Neural cell (in vitro differentiated cells): Measurements from ENCODE around the gene AXL. TPM values are rescaled to one million over a fixed set of nuclear protein-coding genes. Genes with fewer than 3 reads are reported as not detected.
A peak's percentile ranks its signal among the peaks of the same experiment; 100 is the strongest.

Experiments
- H2AFZ ChIP-seq: fragments of 200-600, 300-800 bp; sonication (generic), shearing (Covaris generic); 2 replicates; pipeline ENCODE4 v1.6.0; 2014; ENCODE audit warnings: low read depth, mild to moderate bottlenecking, antibody characterized with exemption, low read length, moderate library complexity
- H3F3A ChIP-seq: fragments of 200-600 bp; shearing (Covaris generic); 2 replicates; pipeline ENCODE4 v1.6.1; 2016; ENCODE audit warnings: mild to moderate bottlenecking, moderate library complexity, mixed read lengths, antibody characterized with exemption, low read length; ENCODE audit not compliant: insufficient read depth, poor library complexity, severe bottlenecking
- H3K27ac ChIP-seq: fragments of 200-600, 300-800 bp; sonication (generic), shearing (Covaris generic); 2 replicates; pipeline ENCODE4 v1.5.1; 2014; ENCODE audit warnings: mild to moderate bottlenecking, low read length, moderate library complexity
- H3K27me3 ChIP-seq: fragments of 300-800, 200-600 bp; sonication (generic), shearing (Covaris generic); 2 replicates; pipeline ENCODE4 v1.6.0; 2014; ENCODE audit warnings: mild to moderate bottlenecking, low read depth, low read length, moderate library complexity; ENCODE audit not compliant: insufficient read depth
- H3K36me3 ChIP-seq: fragments of 300-800, 200-600 bp; sonication (generic), shearing (Covaris generic); 2 replicates; pipeline ENCODE4 v1.5.1; 2014; ENCODE audit warnings: mild to moderate bottlenecking, antibody characterized with exemption, low read length, moderate library complexity; ENCODE audit not compliant: insufficient read depth
- H3K4me2 ChIP-seq: fragments of 300-800, 200-600 bp; sonication (generic), shearing (Covaris generic); 2 replicates; pipeline ENCODE4 v1.6.0; 2014; ENCODE audit warnings: mild to moderate bottlenecking, low read length
- H3K4me3 ChIP-seq: fragments of 300-800, 200-600 bp; sonication (generic), shearing (Covaris generic); 2 replicates; pipeline ENCODE4 v1.5.1; 2014; ENCODE audit warnings: mild to moderate bottlenecking, low read length, moderate library complexity
- H3K79me2 ChIP-seq: fragments of 200-600 bp; shearing (Covaris generic); replicated peaks from 2 replicates; pipeline ENCODE4 v1.6.0; 2014; ENCODE audit warnings: mild to moderate bottlenecking, low read length, moderate library complexity; ENCODE audit not compliant: insufficient read depth
- H3K9ac ChIP-seq: fragments of 300-800, 200-600 bp; sonication (generic), shearing (Covaris generic); 2 replicates; pipeline ENCODE4 v1.6.1; 2016; ENCODE audit warnings: mild to moderate bottlenecking, low read length, mixed read lengths
- H3K9me2 ChIP-seq: fragments of 200-600 bp; shearing (Covaris generic); 2 replicates; pipeline ENCODE4 v1.6.1; 2016; ENCODE audit warnings: mild to moderate bottlenecking, low read length, mixed read lengths; ENCODE audit not compliant: insufficient read depth
- H3K9me3 ChIP-seq: fragments of 200-600, 300-800 bp; sonication (generic), shearing (Covaris generic); 2 replicates; pipeline ENCODE4 v1.6.1; 2016; ENCODE audit warnings: mild to moderate bottlenecking, mixed run types, low read length, moderate library complexity, mixed read lengths
- H4K20me1 ChIP-seq: fragments of 200-600 bp; shearing (Covaris generic); 2 replicates; pipeline ENCODE4 v1.6.1; 2016; ENCODE audit warnings: mild to moderate bottlenecking, mixed run types; ENCODE audit not compliant: insufficient read depth
- CTCF ChIP-seq: fragments of 450-650 bp; IDR thresholded peaks from 2 replicates; pipeline ENCODE4 v1.5.1; 2014; ENCODE audit warnings: antibody characterized with exemption, mild to moderate bottlenecking, moderate library complexity; ENCODE audit not compliant: poor library complexity, severe bottlenecking
- EP300 ChIP-seq: fragments of 450-650 bp; conservative IDR thresholded peaks from 2 replicates; pipeline ENCODE4 v1.6.1; 2014; ENCODE audit warnings: antibody characterized with exemption, mild to moderate bottlenecking, moderate library complexity; ENCODE audit not compliant: poor library complexity, severe bottlenecking
- MXI1 ChIP-seq: fragments of 450-650 bp; conservative IDR thresholded peaks from 2 replicates; pipeline ENCODE4 v1.6.1; 2014; ENCODE audit warnings: antibody characterized with exemption, mild to moderate bottlenecking; ENCODE audit not compliant: poor library complexity, severe bottlenecking
- POLR2AphosphoS5 ChIP-seq: IDR thresholded peaks from 2 replicates; pipeline ENCODE4 v1.6.1; 2012
- RAD21 ChIP-seq: fragments of 450-650 bp; conservative IDR thresholded peaks from 2 replicates; pipeline ENCODE4 v1.6.1; 2014; ENCODE audit warnings: antibody characterized with exemption, mild to moderate bottlenecking, moderate library complexity
- REST ChIP-seq: IDR thresholded peaks from 2 replicates; pipeline ENCODE4 v1.6.1; 2012; ENCODE audit warnings: borderline replicate concordance
- SMC3 ChIP-seq: fragments of 450-650 bp; conservative IDR thresholded peaks from 2 replicates; pipeline ENCODE4 v1.6.1; 2014; ENCODE audit warnings: antibody characterized with exemption, mild to moderate bottlenecking, moderate library complexity; ENCODE audit not compliant: poor library complexity
- polyA plus RNA-seq: library from polyadenylated mRNA; depleted of rRNA; stranded (reverse); fragments of >200 nt; gene quantifications from 2 replicates; pipeline ENCODE4 v1.2.3, GENCODE V29; 2014

The AXL gene
- polyA plus RNA-seq, 1 donor from 2014 or later, result 0.10 TPM

GRCh38 chr19:41297628-41298347 lies 78.8 kb downstream of the AXL start:
- H3K4me2 ChIP-seq, result no peak overlapping the region
- no peak overlapping the region for H2AFZ ChIP-seq
- no peaks in the 10 kb centered on the region for H3F3A ChIP-seq
- TF ChIP-seq POLR2AphosphoS5 (no peak), RAD21 (no peak), MXI1 (no peak), REST (no peak)
- H3K36me3 ChIP-seq, result peaks cover 7% of the 10 kb centered on the region
- no peak overlapping the region for H3K4me3 ChIP-seq
- no peaks in the 10 kb centered on the region for H4K20me1 ChIP-seq
- H3K9me3 ChIP-seq, result no peaks in the 10 kb centered on the region
- H3K27me3 ChIP-seq, result no peaks in the 10 kb centered on the region
- H3K9ac ChIP-seq, result peak overlapping the region; percentile 26
- no peaks in the 10 kb centered on the region for H3K79me2 ChIP-seq
- peak overlapping the region; percentile 57 for H3K27ac ChIP-seq
- H3K9me2 ChIP-seq, result no peaks in the 10 kb centered on the region

GRCh38 chr19:41298348-41298964 lies 79.4 kb downstream of the AXL start:
- Histone ChIP-seq H3K4me3 (no peak overlapping the region), H2AFZ (no peak overlapping the region), H3K4me2 (no peak overlapping the region), H3K79me2 (no peaks in the 10 kb centered on the region), H3K27me3 (no peaks in the 10 kb centered on the region), H3K9me3 (no peaks in the 10 kb centered on the region), H3K9me2 (no peaks in the 10 kb centered on the region), H3K36me3 (peaks cover 7% of the 10 kb centered on the region), H3K9ac (no peak overlapping the region), H3F3A (no peaks in the 10 kb centered on the region), H3K27ac (peak overlapping the region; percentile 57), H4K20me1 (no peaks in the 10 kb centered on the region)
- no peak for TF ChIP-seq CTCF
- peak; percentile 17 for TF ChIP-seq EP300
- no peak for TF ChIP-seq SMC3
- no peak for TF ChIP-seq RAD21
